SU-DHL-6 (cell line): ENCODE data around the gene SLC44A3.

Source experiments
- H2AFZ ChIP-seq: fragments of 200-600 bp; sonication (generic); 2 replicates; pipeline ENCODE4 v1.6.1; 2014; ENCODE audit warnings: low read depth, mild to moderate bottlenecking, moderate library complexity, mixed read lengths, antibody characterized with exemption, low read length; ENCODE audit not compliant: severe bottlenecking
- H3F3A ChIP-seq: fragments of 200-600 bp; shearing (Covaris generic); 2 replicates; pipeline ENCODE4 v1.6.0; 2016; ENCODE audit warnings: antibody characterized with exemption, mild to moderate bottlenecking; ENCODE audit not compliant: insufficient read depth
- H3K27ac ChIP-seq: fragments of 200-600 bp; sonication (generic); 2 replicates; pipeline ENCODE4 v1.5.1; 2016; ENCODE audit warnings: low read depth, mild to moderate bottlenecking, low read length, moderate library complexity, mixed read lengths
- H3K27me3 ChIP-seq: fragments of 200-600 bp; sonication (generic), shearing (Covaris generic); 2 replicates; pipeline ENCODE4 v1.6.0; 2014; ENCODE audit warnings: mild to moderate bottlenecking, low read length
- H3K36me3 ChIP-seq: fragments of 200-600 bp; sonication (generic); 2 replicates; pipeline ENCODE4 v1.6.1; 2014; ENCODE audit warnings: mild to moderate bottlenecking, low read length, mixed read lengths
- H3K4me2 ChIP-seq: fragments of 300-600, 200-600 bp; shearing (Covaris generic), sonication (generic); 2 replicates; pipeline ENCODE4 v1.6.0; 2014; ENCODE audit warnings: low read length, low read depth, mild to moderate bottlenecking; ENCODE audit not compliant: poor library complexity, severe bottlenecking
- H3K4me3 ChIP-seq: fragments of 200-600 bp; sonication (generic); 2 replicates; pipeline ENCODE4 v1.5.1; 2014; ENCODE audit warnings: antibody characterized with exemption, low read length, mild to moderate bottlenecking, mixed read lengths; ENCODE audit not compliant: insufficient read depth, poor library complexity, severe bottlenecking
- H3K79me2 ChIP-seq: fragments of 200-600 bp; sonication (generic); 2 replicates; pipeline ENCODE4 v1.6.1; 2014; ENCODE audit warnings: mild to moderate bottlenecking, low read length, moderate library complexity; ENCODE audit not compliant: insufficient read depth
- H3K9ac ChIP-seq: fragments of 200-600 bp; sonication (generic); 2 replicates; pipeline ENCODE4 v1.7.0; 2014; ENCODE audit warnings: mild to moderate bottlenecking, low read length
- H3K9me2 ChIP-seq: fragments of 200-600 bp; sonication (generic); replicated peaks from 2 replicates; pipeline ENCODE4 v1.6.1; 2014; ENCODE audit warnings: low read length; ENCODE audit not compliant: insufficient read depth
- H3K9me3 ChIP-seq: fragments of 200-600 bp; sonication (generic); 2 replicates; pipeline ENCODE4 v1.6.1; 2014; ENCODE audit warnings: low read length, mixed read lengths; ENCODE audit not compliant: insufficient read depth
- H4K20me1 ChIP-seq: fragments of 200-600 bp; sonication (generic); 2 replicates; pipeline ENCODE4 v1.6.1; 2014; ENCODE audit warnings: low read depth, mild to moderate bottlenecking, antibody characterized with exemption, low read length, moderate library complexity, mixed read lengths
- CTCF ChIP-seq: fragments of 200-600 bp; sonication (generic); IDR thresholded peaks from one replicate; pipeline ENCODE4 v1.5.1; 2017; ENCODE audit warnings: antibody characterized with exemption, mild to moderate bottlenecking, low read length, moderate library complexity; ENCODE audit not compliant: insufficient read depth, poor library complexity, severe bottlenecking
- EZH2phosphoT487 ChIP-seq: fragments of 200-600 bp; sonication (generic), shearing (Covaris generic); conservative IDR thresholded peaks from 2 replicates; pipeline ENCODE4 v1.6.1; 2018; ENCODE audit warnings: mild to moderate bottlenecking, antibody characterized with exemption, low read length, moderate library complexity, mixed read lengths

SLC44A3 gene

GRCh38 chr1:94856004-94856403, 35.8 kb downstream of the SLC44A3 start:
- no peaks in the 10 kb centered on the region for H3K36me3 ChIP-seq
- no peaks in the 10 kb centered on the region for H3F3A ChIP-seq
- no peak overlapping the region for H3K4me3 ChIP-seq
- no peaks in the 10 kb centered on the region for H3K9me2 ChIP-seq
- no peaks in the 10 kb centered on the region for H3K27me3 ChIP-seq
- no peak overlapping the region for H3K27ac ChIP-seq
- H3K79me2 ChIP-seq, result no peaks in the 10 kb centered on the region
- H4K20me1 ChIP-seq, result no peaks in the 10 kb centered on the region
- TF ChIP-seq EZH2phosphoT487 (no peak), CTCF (no peak)
- H3K9me3 ChIP-seq, result no peaks in the 10 kb centered on the region
- H3K9ac ChIP-seq, result no peak overlapping the region
- H2AFZ ChIP-seq, result no peak overlapping the region
- no peak overlapping the region for H3K4me2 ChIP-seq

- Histone ChIP-seq H3K9me2 (no peaks in the 10 kb centered on the region), H4K20me1 (no peaks in the 10 kb centered on the region), H3K4me2 (no peak overlapping the region), H3K9ac (no peak overlapping the region), H2AFZ (no peak overlapping the region), H3K9me3 (no peaks in the 10 kb centered on the region), H3K79me2 (no peaks in the 10 kb centered on the region), H3K27ac (no peak overlapping the region), H3F3A (no peaks in the 10 kb centered on the region), H3K27me3 (no peaks in the 10 kb centered on the region), H3K36me3 (no peaks in the 10 kb centered on the region), H3K4me3 (no peak overlapping the region)
- TF ChIP-seq EZH2phosphoT487 (no peak), CTCF (no peak)
These were observed 36.7 kb downstream of the SLC44A3 start for GRCh38 chr1:94856868-94857267.

- Histone ChIP-seq H3K27ac (no peak overlapping the region), H2AFZ (no peak overlapping the region), H3F3A (no peaks in the 10 kb centered on the region), H3K9ac (no peak overlapping the region), H3K9me2 (no peaks in the 10 kb centered on the region), H4K20me1 (no peaks in the 10 kb centered on the region), H3K79me2 (no peaks in the 10 kb centered on the region), H3K27me3 (no peaks in the 10 kb centered on the region), H3K9me3 (no peaks in the 10 kb centered on the region), H3K36me3 (no peaks in the 10 kb centered on the region), H3K4me3 (no peak overlapping the region), H3K4me2 (no peak overlapping the region)
- TF ChIP-seq CTCF (no peak), EZH2phosphoT487 (no peak)
These were observed 38.1 kb downstream of the SLC44A3 start for GRCh38 chr1:94858276-94858675.
